Right forelimb (tissue), 1 donor: Measurements from ENCODE around the gene OR7E24.
"Not testable (repeated sequence)": the region's sequence is repeated elsewhere in the genome, so short reads cannot be mapped to it uniquely, and the experiment has no call there.

Source experiments
- DNase-seq: peaks from one replicate; pipeline ENCODE4 v3.0.0-alpha.2; 2018

Gene OR7E24

DNA sequence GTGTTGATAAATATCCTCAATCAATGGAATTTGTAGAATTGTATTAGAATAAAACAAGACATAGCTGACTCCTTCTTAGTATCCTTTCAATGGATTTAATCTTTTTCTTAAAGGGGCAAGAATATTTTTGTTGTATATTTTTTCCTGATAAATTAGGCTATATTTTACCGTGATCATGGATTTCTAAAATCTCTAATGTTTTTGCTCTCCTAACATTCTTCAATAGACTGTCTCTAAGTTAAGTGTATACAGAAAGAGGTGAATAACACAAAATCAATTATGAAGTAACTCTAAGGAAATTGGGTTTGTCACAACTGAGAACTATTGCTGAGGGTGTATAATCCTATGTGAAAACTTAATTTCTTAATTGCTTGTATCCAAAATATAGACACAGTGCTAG, at the start of gene OR7E24:
TSS of gene OR7E24 (plus strand) at position 301 of the 400 bp plus-strand sequence. CDS start 114 bp downstream, outside the sequence.
- no peak for DNase-seq

DNA sequence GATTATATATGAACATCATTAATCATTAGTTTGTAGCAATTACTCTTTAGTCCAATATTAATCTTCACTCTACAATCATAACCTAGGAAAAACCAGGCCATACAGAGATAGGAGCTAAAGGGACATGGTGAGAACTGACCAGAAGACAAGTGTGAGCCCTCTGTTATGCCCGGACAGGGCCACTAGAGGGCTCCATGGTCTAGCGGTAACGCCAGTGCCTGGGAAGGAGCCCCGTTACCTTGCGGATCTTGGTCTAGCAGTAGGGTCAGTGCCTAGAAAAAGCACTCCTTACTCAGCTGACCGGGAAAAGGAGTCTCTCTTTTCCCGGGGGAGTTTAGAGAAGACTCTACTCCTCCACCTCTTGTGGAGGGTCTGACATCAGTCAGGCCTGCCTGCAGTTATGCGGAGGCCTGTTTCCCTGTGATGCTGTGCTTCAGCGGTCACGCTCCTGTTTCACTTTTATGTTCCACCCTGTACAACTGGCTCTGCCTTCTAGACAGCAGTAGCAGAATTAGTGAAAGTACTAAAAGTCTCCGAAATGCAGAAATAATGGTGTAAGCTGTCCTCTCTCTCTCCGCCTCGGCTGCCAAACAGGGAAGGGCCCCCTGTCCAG, 45.1 kb upstream of the OR7E24 start:
- peak; percentile 76 for DNase-seq

DNA sequence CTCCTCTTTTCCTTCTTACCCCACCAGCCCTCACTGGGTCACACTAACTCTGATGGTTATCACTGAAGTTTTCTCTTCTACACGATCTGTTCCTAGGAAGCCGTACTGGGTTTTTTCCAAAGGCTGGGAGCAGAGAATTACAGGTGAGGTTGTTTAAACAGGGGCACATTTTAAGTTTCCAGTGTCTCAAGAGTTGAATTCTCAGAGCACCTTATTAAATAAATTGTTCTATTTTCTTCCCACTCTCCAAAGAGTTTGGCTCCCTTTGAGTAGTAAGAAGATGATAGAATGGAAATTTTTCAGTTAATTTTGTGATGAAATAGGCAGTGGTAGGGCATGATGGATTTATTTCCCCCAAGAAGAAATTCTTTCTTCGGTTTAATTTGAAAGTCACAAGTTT, 31.2 kb upstream of the OR7E24 start, which contains the start of gene OR7D4:
TSS of gene OR7D4 (minus strand) at position 101 of the 400 bp plus-strand sequence. CDS start 4,752 bp downstream, outside the sequence.
- no peak for DNase-seq

DNA sequence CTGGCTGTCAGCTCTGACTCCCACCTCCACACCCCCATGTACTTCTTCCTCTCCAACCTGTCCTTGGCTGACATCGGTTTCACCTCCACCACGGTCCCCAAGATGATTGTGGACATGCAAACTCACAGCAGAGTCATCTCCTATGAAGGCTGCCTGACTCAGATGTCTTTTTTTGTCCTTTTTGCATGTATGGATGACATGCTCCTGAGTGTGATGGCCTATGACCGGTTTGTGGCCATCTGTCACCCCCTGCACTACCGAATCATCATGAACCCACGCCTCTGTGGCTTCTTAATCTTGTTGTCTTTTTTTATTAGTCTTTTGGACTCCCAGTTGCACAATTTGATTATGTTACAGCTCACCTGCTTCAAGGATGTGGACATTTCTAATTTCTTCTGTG, 506 bp downstream of the OR7E24 start:
- DNase-seq, result no peak

DNA sequence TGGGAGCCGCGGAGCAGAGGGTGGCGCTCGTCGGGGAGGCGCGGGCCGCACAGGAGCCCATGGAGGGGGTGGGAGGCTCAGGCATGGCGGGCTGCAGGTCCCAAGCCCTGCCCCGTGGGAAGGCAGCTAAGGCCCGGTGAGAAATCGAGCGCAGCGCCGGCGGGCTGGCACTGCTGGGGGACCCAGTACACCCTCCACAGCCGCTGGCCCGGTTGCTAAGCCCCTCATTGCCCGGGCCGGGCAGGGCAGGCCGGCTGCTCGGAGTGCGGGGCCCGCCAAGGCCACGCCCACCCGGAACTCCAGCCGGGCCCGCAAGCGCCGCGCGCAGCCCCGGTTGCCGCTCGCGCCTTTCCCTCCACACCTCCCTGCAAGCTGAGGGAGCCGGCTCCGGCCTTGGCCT, 32.8 kb downstream of the OR7E24 start:
- DNase-seq, result not testable (repeated sequence)

DNA sequence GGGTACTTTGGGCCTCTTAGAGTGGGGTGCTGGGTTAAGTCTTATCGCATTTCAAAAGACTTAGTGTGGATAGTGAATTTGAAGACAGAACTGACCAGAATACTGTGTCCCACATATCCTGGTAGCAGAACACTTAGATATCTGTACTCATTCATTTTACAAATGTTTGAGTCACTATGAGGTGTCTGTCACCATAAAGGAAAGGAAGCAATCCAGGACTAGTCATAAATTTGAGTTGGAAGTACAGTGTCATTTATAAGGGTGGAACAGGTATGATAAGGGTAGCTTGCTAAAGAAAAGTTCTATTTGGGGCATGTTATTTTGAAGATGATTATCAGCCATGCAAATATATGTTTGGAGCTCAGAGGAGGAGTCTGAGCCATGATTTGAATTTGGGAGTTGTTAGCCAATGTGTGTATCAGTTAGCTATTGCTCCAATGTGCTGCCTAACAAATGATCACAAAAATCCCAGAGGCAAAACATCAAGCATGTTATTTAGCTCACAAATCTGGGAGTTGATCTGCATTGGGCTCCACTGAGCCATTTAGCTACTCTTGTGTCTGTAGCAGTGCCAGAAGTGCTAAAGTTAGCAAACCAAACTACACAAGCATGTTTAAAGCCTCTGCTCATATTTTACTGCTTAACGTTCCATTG, 38.6 kb downstream of the OR7E24 start:
- no peak for DNase-seq

DNA sequence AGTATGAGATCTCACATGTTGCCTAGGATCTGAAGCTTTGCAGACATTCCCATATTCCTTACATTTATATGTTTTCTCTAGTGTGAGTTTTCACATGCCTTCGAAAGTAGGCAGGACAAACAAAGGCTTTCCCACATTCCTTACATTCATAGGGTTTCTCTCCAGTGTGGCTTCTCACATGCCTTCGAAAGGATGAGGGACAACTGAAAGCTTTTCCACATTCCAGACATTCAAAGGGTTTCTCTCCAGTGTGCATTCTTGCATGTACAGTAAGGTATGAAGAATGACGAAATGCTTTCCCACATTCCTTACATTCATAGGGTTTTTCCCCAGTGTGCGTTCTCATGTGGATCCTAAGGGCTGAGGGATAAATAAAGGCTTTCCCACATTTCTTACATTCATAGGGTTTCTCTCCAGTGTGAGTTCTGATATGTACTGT, 44.7 kb downstream of the OR7E24 start:
- no peak for DNase-seq

DNA sequence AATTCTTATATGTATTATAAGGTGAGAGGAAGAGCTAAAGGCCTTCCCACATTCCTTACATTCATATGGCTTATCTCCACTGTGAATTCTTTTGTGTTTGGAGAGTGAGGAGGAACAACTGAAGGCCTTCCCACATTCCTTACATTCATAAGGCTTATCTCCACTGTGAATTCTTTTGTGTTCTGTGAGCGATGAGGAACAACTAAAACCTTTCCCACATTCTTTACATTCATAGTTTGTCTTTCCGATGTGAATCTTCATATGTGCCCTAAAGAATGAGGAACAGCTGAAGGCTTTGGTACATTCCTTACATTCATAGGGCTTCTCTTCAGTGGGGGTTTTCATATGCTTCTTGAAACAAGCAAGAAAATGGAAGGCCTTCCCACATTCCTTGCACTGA, 45.6 kb downstream of the OR7E24 start:
- no peak for DNase-seq
